Neural crest cell (in vitro differentiated cells): ENCODE data around the gene NOD1. TPM values are rescaled to one million over a fixed set of nuclear protein-coding genes. Genes with fewer than 3 reads are reported as not detected.
A peak's percentile ranks its signal among the peaks of the same experiment; 100 is the strongest.

Source experiments
- DNase-seq: peaks from one replicate; pipeline ENCODE4 v3.0.0; 2021; ENCODE audit warnings: low read depth, mixed read lengths, low spot score
- H3K27ac Mint-ChIP-seq: one replicate; pipeline ENCODE4 v1.8.0; 2021; ENCODE audit warnings: mild to moderate bottlenecking, mixed read lengths; ENCODE audit not compliant: unreplicated experiment
- H3K27me3 Mint-ChIP-seq: 2 replicates; pipeline ENCODE4 v1.8.0; 2021; ENCODE audit warnings: low read depth, mild to moderate bottlenecking, mixed read lengths
- H3K36me3 Mint-ChIP-seq: 2 replicates; pipeline ENCODE4 v1.8.0; 2021; ENCODE audit warnings: low read depth, mild to moderate bottlenecking, mixed read lengths
- H3K4me1 Mint-ChIP-seq: 2 replicates; pipeline ENCODE4 v1.8.0; 2021; ENCODE audit warnings: mixed read lengths
- H3K4me3 Mint-ChIP-seq: one replicate; pipeline ENCODE4 v1.8.0; 2021; ENCODE audit warnings: mild to moderate bottlenecking, mixed read lengths
- H3K9me3 Mint-ChIP-seq: 2 replicates; pipeline ENCODE4 v1.8.0; 2021; ENCODE audit warnings: mixed read lengths
- total RNA-seq: library from RNA; stranded (reverse); gene quantifications from 2 replicates; pipeline ENCODE4 v1.2.1, GENCODE V29; 2021
- TF ChIP-seq, protein P1 (sequence below): fragments of 200-600 bp; sonication (generic); conservative IDR thresholded peaks from 2 replicates; pipeline ENCODE4 v1.5.0; 2021; ENCODE audit warnings: antibody characterized with exemption, mild to moderate bottlenecking

The NOD1 gene
- total RNA-seq, 1 donor from 2014 or later = 8.1 TPM

DNA sequence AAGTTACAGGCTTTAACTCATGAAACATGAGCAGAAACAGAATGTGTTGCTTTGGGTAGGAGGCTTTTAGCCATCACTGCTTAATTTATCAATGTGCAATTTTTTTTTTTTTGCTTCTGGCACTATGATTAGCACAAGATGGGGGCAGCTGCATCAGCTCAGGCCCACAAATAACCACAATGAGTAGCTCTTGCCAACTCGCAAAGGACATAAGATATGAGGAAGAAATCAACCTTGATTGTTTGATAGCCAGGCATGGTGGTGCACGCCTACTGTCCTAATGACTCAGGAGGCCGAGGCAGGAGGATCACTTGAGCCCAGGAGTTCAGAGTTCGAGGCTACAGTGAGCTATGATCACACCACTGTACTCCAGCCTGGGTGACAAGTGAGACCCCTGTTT, 12.3 kb downstream of the NOD1 start:
- DNase-seq = no peak
- no peak overlapping the region for H3K27ac Mint-ChIP-seq
- H3K9me3 Mint-ChIP-seq = no peaks in the 10 kb centered on the region
- H3K36me3 Mint-ChIP-seq = no peaks in the 10 kb centered on the region
- TF ChIP-seq, protein P1, sequence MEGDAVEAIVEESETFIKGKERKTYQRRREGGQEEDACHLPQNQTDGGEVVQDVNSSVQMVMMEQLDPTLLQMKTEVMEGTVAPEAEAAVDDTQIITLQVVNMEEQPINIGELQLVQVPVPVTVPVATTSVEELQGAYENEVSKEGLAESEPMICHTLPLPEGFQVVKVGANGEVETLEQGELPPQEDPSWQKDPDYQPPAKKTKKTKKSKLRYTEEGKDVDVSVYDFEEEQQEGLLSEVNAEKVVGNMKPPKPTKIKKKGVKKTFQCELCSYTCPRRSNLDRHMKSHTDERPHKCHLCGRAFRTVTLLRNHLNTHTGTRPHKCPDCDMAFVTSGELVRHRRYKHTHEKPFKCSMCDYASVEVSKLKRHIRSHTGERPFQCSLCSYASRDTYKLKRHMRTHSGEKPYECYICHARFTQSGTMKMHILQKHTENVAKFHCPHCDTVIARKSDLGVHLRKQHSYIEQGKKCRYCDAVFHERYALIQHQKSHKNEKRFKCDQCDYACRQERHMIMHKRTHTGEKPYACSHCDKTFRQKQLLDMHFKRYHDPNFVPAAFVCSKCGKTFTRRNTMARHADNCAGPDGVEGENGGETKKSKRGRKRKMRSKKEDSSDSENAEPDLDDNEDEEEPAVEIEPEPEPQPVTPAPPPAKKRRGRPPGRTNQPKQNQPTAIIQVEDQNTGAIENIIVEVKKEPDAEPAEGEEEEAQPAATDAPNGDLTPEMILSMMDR = no peak
- H3K4me1 Mint-ChIP-seq = peaks cover 26% of the 10 kb centered on the region
- no peak overlapping the region for H3K4me3 Mint-ChIP-seq
- H3K27me3 Mint-ChIP-seq = no peaks in the 10 kb centered on the region

DNA sequence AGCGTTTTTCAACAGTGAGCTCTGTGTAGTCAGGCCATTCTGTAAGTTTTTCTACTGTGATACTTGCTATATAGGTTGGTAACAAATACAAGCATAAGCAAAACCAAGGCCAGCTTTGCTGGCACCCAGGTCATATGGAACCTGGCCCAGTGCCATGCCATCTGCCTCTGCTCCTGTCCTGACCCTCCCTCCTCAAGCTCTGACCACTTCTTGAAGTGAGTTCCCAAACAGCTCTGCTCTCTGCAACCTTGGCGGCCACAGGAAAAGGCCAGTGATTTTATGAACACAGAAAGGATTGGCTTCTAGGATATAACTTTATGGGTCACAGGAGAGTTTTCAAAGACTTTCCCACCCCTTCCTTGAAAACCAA, 12.8 kb downstream of the NOD1 start:
- no peak overlapping the region for H3K27ac Mint-ChIP-seq

DNA sequence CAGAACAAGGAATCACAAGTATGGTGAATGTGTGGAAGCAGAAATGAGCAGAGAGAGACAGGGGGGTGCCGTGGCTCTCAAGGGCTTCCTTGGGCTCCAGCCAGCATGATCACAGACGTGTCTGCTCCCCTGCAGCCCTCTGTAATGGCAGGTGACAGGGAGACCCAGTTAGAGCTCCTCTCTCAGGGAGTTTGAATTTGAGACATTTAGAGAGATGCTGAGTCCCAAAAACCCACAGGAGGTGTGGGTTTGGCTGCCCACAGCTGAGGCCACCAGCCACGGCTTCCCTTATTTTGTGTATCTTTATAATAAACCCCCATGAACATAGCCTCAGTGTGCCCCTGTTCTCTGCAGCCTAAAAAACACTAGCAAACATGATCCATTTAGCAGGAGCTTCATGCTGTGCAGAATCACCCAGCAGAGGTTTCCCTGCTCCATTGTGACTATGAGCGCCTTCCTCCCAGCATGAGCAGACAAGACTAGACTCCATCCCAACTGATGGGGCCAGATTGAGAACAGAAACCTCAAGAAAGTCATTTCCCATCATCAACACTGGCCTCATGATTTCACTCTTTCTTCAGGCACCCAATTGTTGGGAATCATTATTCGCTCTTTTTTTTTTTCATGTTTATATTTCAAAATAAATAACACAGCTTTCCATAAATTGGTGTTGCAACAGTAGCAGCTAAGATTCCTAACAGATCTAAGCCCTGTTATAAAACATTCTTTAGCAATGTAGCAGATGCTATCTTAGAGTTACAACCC, 13.4 kb downstream of the NOD1 start:
- H3K36me3 Mint-ChIP-seq = no peaks in the 10 kb centered on the region
- no peak overlapping the region for H3K4me3 Mint-ChIP-seq
- TF ChIP-seq, protein P1 = no peak
- H3K27ac Mint-ChIP-seq = no peak overlapping the region
- no peak for DNase-seq
- no peaks in the 10 kb centered on the region for H3K27me3 Mint-ChIP-seq
- H3K4me1 Mint-ChIP-seq = peaks cover 16% of the 10 kb centered on the region
- H3K9me3 Mint-ChIP-seq = no peaks in the 10 kb centered on the region

More for the DNA sequence above, 12.8 kb downstream of the NOD1 start:
- TF ChIP-seq, protein P1 = no peak
- Mint-ChIP-seq H3K4me1 (peaks cover 21% of the 10 kb centered on the region), H3K4me3 (no peak overlapping the region), H3K36me3 (no peaks in the 10 kb centered on the region), H3K27me3 (no peaks in the 10 kb centered on the region), H3K9me3 (no peaks in the 10 kb centered on the region)
- no peak for DNase-seq

DNA sequence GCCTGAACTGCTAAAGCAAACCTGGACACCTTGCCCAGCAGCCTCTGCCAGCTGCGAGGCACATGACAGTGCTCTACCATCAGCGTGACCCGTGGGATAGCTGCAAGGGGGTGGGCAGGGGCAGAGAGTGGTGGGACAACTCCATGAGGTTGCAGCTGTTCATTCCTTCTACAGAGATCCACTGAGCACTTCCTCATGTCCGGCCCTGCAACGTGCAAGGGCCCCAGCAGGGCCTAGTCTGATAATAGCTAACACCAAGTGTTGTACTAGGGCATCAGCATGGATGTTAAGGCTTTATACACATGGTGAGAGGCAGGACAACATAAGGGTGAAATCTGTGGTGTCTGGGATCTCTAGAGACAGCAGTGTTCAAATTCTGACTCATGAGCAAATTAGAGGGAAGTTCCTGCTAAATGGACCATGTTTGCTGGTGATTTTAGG, 14.3 kb downstream of the NOD1 start:
- H3K36me3 Mint-ChIP-seq = no peaks in the 10 kb centered on the region
- peak overlapping the region; percentile 20 for H3K27ac Mint-ChIP-seq
- H3K9me3 Mint-ChIP-seq = no peaks in the 10 kb centered on the region
- no peaks in the 10 kb centered on the region for H3K27me3 Mint-ChIP-seq
- H3K4me1 Mint-ChIP-seq = peaks cover 14% of the 10 kb centered on the region
- TF ChIP-seq, protein P1 = no peak
- H3K4me3 Mint-ChIP-seq = no peak overlapping the region
- DNase-seq = no peak

DNA sequence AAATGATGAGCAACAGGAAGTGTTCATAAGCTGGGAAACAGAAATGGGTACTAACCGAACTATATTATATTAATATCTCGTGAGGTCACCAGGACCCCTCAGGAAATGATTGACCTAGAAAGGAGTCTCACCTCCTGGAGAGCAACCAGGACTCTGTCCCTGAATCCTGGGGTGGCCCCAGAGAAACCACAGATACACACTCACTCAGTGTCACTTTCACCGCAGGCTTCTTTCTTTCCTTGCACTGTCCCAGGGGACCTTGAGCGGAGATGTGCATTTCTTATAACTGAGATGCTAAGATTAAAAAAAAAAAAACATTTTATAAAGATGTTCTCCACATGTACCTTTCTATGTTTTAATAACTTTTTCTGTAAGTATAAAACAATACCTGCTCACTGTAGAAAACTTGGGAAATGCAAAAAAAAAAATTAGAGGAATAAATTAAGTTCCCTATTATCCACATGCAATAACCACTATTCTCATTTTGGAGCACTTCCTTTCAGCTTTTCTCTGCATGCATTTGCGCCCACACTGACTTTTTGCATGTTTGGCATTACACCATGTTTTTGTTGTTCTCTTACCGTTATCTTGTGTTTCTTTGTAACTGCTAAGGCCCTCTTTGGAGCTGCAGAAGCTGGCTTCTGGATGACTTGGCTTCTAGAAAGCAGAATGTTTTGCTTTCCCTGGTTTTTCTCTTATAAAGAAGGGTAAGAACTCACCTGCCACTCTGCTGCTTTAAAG, 15.0 kb downstream of the NOD1 start:
- no peak for DNase-seq
- Mint-ChIP-seq H3K9me3 (no peaks in the 10 kb centered on the region), H3K4me1 (peaks cover 9% of the 10 kb centered on the region), H3K27me3 (no peaks in the 10 kb centered on the region), H3K4me3 (no peak overlapping the region), H3K27ac (no peak overlapping the region), H3K36me3 (no peaks in the 10 kb centered on the region)
- TF ChIP-seq, protein P1 = no peak
